Measurements from ENCODE around the gene ELP5.
A peak's percentile ranks its signal among the peaks of the same experiment; 100 is the strongest.

ELP5 gene

DNA sequence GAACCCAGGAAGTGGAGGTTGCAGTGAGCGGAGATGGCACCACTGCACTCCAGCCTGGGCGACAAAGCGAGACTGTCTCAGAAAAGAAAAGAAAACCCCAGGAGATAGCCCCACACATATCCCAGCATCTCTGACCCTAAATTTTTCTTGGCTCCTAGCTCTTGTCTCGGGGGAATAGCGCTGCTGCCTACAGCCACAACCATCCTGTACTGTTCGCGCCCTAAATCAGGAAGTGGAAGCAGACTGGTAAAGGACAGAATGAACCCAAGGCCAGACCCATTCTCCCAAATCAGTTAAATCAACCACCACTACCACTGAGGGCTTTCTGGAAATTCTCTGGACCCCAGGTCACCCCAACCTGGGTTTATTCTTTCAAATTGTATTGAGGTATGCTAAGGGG is 2.2 kb upstream of the ELP5 start:
- no peak for DNase-seq (ENCODE audit: extremely low read depth, low read depth)
- no peak for TF ChIP-seq CTCF (IDR thresholded peaks at IDR 0.05; ENCODE audit: low read depth, low read length, missing control alignments)
- peak overlapping the region; percentile 96 for H3K4me3 ChIP-seq (replicated peaks; ENCODE audit: low read depth, low read length)

DNA sequence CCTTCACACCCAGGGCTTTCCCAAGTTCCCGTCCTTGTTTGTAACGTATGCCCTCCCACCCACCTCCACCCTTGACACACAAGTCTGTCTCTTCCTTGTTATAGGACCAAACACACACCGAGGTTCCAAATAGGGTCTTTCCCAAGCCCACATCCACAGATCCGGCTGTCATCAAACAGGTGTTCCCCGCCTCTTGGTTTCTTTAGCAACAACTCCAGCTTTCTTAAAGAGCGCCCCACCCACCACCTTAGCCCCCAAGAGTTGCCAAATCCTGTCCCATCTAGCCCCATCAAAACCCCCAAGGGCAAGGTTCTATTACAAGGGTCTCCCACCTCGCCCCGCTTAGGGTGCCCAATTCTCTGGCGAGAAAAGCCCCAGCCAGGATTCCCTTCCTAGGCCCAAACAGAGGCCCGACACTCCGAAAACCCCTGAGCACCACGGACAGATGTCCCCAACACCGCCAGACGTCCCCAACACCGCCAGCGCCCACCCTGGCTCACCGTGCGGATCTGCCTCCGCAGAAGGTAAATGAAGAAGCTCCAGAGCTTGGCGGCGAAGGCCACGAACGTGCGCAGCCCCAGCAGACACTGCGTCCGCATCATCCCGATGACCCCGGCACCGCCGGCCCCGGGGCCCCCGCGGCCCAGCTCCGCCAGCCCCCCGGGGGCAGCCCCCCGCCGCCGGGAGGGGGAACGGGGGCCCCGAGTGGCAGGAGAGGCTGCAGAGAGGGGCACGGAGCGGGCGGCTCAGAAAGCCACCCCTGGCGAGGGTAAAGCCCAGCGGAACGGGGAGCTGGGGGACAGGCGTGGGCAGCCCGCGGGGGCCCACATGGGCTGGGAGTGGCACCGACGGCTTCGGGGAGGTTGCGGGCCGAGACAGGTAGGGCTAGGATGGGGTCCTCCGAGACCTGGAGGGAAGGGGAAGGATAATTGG is 1.1 kb upstream of the ELP5 start:
- DNase-seq (ENCODE audit: extremely low read depth, low read depth): no peak
- no peak for TF ChIP-seq CTCF (IDR thresholded peaks at IDR 0.05; ENCODE audit: low read depth, low read length, missing control alignments)
- peak overlapping the region; percentile 96 for H3K4me3 ChIP-seq (replicated peaks; ENCODE audit: low read depth, low read length)

- H3K4me3 ChIP-seq (replicated peaks; ENCODE audit: low read depth, low read length): peak within 1 kb of the TSS; percentile 96
- no peak for TF ChIP-seq CTCF (IDR thresholded peaks at IDR 0.05; ENCODE audit: low read depth, low read length, missing control alignments)
- DNase-seq (ENCODE audit: extremely low read depth, low read depth): peak; percentile 99
These were observed 297 bp upstream of the ELP5 start, which contains the start of gene CTDNEP1 for GRCh38 chr17:7251661-7252175. Gene CTDNEP1 (minus strand): TSS chr17:7251734. CDS start chr17:7251296, 438 bp downstream.

DNA sequence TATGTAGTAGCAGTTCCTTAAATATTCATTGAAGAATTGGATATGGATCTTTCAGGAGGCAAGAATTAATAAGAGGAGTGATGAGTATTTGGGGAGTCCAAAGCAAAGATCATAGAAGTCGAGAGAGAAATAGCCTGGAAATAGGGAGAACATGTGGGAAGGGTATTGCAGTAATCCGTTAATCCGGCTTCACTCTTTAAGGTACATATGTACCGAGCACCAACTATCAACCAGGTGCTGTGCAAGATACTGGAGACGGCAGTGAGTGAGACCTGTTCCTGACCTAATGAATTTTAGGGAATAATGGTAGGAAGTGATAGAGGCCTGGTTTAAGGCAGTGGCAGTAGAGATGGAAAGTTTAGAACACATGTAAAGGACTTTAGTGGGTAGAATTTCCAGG is 1.1 kb downstream of the ELP5 start:
- peak overlapping the region; percentile 96 for H3K4me3 ChIP-seq (replicated peaks; ENCODE audit: low read depth, low read length)
- TF ChIP-seq CTCF (IDR thresholded peaks at IDR 0.05; ENCODE audit: low read depth, low read length, missing control alignments): no peak
- no peak for DNase-seq (ENCODE audit: extremely low read depth, low read depth)

- no peak for TF ChIP-seq CTCF (IDR thresholded peaks at IDR 0.05; ENCODE audit: low read depth, low read length, missing control alignments)
- no peak overlapping the region for H3K4me3 ChIP-seq (replicated peaks; ENCODE audit: low read depth, low read length)
- DNase-seq (ENCODE audit: extremely low read depth, low read depth): no peak
These were observed 2.5 kb downstream of the ELP5 start for GRCh38 chr17:7254511-7254910.

DNA sequence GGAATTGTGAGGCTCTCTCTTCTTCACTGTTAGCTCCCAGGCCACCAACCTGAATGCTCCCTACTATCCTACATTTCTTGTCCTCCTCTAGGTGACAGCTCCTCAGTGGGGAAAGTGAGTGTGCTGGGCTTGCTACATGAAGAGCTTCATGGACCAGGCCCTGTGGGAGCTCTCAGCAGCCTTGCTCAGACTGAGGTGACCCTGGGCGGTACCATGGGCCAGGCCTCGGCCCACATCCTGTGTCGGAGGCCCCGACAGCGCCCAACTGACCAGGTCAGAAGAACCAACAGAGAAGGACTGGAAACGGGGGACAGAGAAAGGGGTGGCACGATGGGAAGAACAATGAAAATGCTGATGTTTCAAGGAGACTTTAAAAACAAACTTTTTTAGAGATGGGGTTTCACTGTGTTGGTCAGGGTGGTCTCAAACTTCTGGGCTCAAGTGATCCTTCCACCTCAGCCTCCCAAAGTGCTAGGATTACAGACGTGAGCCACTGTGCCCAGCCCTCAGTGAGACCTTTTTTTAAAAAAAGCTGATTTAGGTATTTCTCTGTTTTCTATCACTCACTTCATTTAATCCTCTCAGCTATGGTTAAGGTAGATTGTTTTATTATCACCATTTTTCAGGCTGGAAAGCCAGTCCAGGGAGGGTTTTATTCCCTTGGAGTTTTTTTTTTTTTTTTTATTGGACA is 4.9 kb downstream of the ELP5 start:
- TF ChIP-seq CTCF (IDR thresholded peaks at IDR 0.05; ENCODE audit: low read depth, low read length, missing control alignments): no peak
- H3K4me3 ChIP-seq (replicated peaks; ENCODE audit: low read depth, low read length): no peak overlapping the region
- DNase-seq (ENCODE audit: extremely low read depth, low read depth): no peak
